GM12875 (cell line): ENCODE data around the gene POC5.

Experiments used
- H3K4me3 ChIP-seq: one replicate; pipeline ENCODE4 v1.5.1; 2011; ENCODE audit warnings: low read depth, low read length, control low read depth
- TF ChIP-seq, protein P1 (sequence below): IDR thresholded peaks from 2 replicates; pipeline ENCODE4 v1.5.1; 2011; ENCODE audit warnings: low read depth, mild to moderate bottlenecking, control low read depth, inconsistent platforms, low read length, moderate library complexity, borderline replicate concordance; ENCODE audit not compliant: insufficient read depth

The POC5 gene

DNA sequence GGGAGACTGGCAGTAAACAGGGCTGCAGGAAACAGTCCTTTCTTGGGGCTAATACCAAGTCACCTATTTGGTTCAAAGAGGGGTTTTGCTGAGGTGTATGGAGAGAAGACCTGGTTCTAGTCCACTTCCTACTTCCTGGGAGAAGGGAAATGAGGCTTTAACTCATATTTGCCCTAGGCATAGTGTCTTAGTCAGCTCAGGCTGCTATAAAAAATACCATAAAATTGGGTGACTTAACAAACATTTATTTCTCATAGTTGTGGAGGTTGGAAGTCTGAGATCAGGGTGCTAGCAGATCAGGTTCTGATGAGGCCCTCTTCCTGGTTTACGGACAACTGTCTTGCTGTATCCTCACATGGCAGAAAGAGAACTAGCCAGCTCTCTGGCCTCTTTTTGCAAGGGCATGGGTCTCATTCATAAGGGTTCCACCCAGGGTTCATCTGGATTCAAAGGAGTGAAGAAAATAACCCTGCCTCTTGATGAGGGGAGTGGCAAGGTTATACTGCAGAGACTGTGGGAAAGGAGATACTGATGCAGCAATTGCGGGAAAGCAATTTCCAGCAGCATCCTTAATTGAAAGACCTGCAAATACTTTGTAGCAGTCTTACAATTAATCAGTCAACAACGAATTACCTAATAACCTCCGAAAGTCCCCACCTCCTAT lies 65.5 kb downstream of the POC5 start:
- TF ChIP-seq, protein P1, sequence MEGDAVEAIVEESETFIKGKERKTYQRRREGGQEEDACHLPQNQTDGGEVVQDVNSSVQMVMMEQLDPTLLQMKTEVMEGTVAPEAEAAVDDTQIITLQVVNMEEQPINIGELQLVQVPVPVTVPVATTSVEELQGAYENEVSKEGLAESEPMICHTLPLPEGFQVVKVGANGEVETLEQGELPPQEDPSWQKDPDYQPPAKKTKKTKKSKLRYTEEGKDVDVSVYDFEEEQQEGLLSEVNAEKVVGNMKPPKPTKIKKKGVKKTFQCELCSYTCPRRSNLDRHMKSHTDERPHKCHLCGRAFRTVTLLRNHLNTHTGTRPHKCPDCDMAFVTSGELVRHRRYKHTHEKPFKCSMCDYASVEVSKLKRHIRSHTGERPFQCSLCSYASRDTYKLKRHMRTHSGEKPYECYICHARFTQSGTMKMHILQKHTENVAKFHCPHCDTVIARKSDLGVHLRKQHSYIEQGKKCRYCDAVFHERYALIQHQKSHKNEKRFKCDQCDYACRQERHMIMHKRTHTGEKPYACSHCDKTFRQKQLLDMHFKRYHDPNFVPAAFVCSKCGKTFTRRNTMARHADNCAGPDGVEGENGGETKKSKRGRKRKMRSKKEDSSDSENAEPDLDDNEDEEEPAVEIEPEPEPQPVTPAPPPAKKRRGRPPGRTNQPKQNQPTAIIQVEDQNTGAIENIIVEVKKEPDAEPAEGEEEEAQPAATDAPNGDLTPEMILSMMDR, result no peak
- H3K4me3 ChIP-seq, result no peak overlapping the region

DNA sequence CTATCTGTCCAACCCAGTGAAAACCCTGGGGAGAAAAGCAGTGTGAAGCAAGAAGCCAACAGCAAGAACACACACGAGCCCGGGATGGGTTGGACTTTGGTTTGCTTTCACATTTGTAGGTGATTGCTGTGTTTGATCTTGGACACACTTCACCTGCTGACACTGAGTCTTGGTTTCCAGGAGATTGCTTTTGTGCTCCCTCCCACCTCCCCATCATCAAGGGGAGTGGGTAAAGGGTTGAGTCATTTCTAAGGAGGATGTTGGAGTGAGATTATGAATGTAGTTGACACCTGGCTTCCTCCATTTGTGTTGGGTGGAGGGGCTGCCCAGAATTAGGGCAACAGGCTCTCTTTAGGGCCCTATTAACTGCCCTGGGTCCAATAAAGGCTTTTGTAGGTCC lies 68.5 kb downstream of the POC5 start:
- TF ChIP-seq, protein P1, result no peak
- no peak overlapping the region for H3K4me3 ChIP-seq

DNA sequence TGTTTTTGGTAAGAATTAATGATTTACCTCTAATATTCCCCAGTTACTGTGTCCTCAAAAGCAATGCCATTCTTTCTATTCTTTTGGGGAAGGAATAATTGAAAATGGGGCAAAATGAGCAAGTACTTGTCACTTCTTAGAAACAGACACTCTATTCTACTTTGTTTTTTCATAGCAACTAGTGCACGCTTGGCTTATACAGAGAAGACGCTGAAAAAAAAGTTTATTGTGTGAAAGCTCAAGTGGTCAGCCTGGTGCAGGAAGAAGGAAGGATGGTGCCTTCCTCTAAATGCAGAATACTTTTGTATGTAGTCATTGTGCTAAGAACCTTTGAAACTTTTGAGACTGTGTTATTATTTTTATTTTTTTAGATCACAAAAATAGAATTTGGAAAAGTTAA lies 76.4 kb downstream of the POC5 start:
- TF ChIP-seq, protein P1, result no peak
- no peak overlapping the region for H3K4me3 ChIP-seq

DNA sequence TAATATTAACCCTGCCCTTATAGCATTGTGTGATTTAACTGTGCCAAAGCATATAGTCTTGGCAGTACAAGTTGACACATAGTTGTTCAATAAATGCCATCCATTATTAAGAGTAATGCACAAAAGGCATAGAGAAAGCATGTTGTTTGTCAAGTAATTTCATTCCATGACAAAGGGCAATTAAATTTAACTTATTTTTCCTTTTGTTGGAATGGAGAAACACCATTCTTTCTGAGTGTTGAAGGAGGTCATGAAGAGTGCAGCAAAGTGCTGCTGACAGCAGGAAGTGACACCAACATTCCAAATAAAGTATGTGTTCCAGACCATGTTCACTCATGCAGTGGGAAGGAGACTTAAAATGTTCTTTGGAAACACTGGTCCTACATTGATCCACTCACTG lies 76.8 kb downstream of the POC5 start:
- H3K4me3 ChIP-seq, result no peak overlapping the region
- TF ChIP-seq, protein P1, result no peak

DNA sequence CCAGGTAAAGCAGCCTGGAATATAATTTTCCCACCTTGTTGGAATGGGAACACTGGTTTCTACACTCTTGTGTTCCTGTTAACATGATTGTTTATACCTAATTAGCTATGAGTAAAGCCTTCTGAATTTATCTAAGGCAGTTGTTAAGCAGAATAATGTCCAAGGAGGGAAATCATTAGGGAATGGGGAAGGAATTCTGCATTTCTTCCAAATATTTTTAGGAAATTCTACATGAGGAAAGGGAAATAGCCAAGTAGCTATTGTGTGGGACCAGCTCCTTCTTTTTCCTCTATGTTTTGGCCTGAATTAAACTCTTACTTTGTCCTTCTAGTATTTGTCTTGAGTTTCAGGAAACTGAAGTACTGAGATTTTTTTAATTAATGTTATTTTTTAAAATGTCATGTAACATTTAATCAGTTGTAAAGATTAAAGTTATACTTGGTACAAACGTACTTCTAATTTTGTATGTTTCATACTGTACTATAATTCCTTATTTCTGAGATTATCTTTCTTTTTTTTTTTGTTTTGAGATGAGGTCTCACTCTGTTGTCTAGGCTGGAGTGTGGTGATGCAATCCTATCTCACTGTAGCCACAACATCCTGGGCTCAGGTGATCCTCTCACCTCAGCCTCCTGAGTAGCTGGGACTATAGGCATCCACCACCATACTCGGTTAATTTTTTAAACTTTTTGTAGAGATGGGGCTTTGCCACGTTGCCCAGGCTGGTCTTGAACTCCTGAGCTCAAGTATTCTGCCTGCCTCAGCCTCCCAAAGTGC lies 77.5 kb downstream of the POC5 start:
- no peak overlapping the region for H3K4me3 ChIP-seq
- TF ChIP-seq, protein P1, result no peak

DNA sequence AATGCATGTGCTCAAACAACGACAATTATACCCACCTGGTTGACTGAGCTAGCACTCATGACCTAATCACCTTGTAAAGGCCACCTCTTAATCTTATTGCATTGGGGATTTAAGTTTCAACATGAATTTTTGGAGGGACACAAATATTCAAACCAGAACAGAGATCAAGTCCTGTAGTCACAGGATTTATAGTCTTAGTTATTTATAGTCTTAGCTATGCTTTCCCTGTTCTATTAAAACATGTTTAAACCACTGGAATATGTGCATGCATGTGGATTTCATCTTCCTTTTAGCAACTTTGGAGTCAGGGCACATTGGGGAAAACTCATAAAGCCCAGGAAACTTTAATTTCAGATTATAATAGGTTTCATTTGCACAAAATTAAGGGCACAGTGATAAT lies 79.3 kb downstream of the POC5 start:
- TF ChIP-seq, protein P1, result no peak
- no peak overlapping the region for H3K4me3 ChIP-seq

DNA sequence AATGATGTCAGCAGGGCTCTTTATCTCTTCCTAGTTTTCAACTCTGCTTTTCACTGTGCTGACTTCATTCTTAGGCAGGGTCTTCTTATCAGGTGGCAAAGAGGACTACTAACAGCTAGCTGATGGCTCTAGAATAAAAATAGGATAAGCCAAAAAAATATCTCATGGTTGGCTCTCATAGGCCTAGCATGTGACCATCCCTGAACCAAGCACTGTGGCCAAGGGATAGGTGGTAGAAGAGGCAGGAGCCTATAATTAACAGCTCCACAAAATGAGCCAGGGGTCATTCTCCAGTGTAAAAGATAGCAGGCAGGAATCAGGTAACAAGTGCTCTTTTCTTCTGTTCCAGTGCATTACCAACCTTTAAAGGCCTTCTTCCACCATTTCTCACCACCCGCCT lies 84.9 kb downstream of the POC5 start:
- TF ChIP-seq, protein P1, result no peak
- H3K4me3 ChIP-seq, result no peak overlapping the region
